H9 (cell line): ENCODE results near the gene ERCC6L2. TPM values are rescaled to one million over a fixed set of nuclear protein-coding genes. Genes with fewer than 3 reads are reported as not detected.

Experiments used
- DNase-seq: peaks from one replicate; pipeline ENCODE4 v3.0.0-alpha.2; 2017
- H2AFZ ChIP-seq: one replicate; pipeline ENCODE4 v1.6.1; 2013; ENCODE audit warnings: mild to moderate bottlenecking, low read length, control low read depth, moderate library complexity
- H2AK5ac ChIP-seq: 2 replicates; pipeline ENCODE4 v1.6.1; 2013; ENCODE audit warnings: low read length, control low read depth, mixed read lengths; ENCODE audit not compliant: insufficient read length
- H2BK120ac ChIP-seq: one replicate; pipeline ENCODE4 v1.6.1; 2013; ENCODE audit warnings: low read depth, mild to moderate bottlenecking, low read length, control low read depth, inconsistent platforms; ENCODE audit not compliant: poor library complexity, severe bottlenecking
- H2BK12ac ChIP-seq: 2 replicates; pipeline ENCODE4 v1.6.1; 2013; ENCODE audit warnings: low read length, control low read depth, mixed read lengths, low read depth; ENCODE audit not compliant: insufficient read length
- H2BK15ac ChIP-seq: 2 replicates; pipeline ENCODE4 v1.6.1; 2013; ENCODE audit warnings: low read depth, low read length, control low read depth
- H2BK20ac ChIP-seq: one replicate; pipeline ENCODE4 v1.6.1; 2013; ENCODE audit warnings: low read depth, mild to moderate bottlenecking, low read length, control low read depth, inconsistent platforms; ENCODE audit not compliant: poor library complexity, severe bottlenecking
- H2BK5ac ChIP-seq: 2 replicates; pipeline ENCODE4 v1.6.1; 2013; ENCODE audit warnings: low read length, control low read depth, mixed read lengths; ENCODE audit not compliant: insufficient read length
- H3K14ac ChIP-seq: 2 replicates; pipeline ENCODE4 v1.6.1; 2013; ENCODE audit warnings: low read length, control low read depth; ENCODE audit not compliant: insufficient read depth
- H3K18ac ChIP-seq: 2 replicates; pipeline ENCODE4 v1.6.1; 2013; ENCODE audit warnings: low read depth, mild to moderate bottlenecking, mixed read lengths, low read length, control low read depth; ENCODE audit not compliant: insufficient read length
- H3K23ac ChIP-seq: 2 replicates; pipeline ENCODE4 v1.6.1; 2013; ENCODE audit warnings: low read length, control low read depth, mixed read lengths, low read depth; ENCODE audit not compliant: insufficient read length
- H3K23me2 ChIP-seq: 2 replicates; pipeline ENCODE4 v1.6.1; 2013; ENCODE audit warnings: low read depth, mild to moderate bottlenecking, mixed read lengths, low read length, control low read depth; ENCODE audit not compliant: insufficient read length, poor library complexity, severe bottlenecking
- H3K27ac ChIP-seq: 2 replicates; pipeline ENCODE4 v1.5.1; 2013; ENCODE audit warnings: low read length, control low read depth, mixed read lengths, low read depth; ENCODE audit not compliant: insufficient read length
- H3K27me3 ChIP-seq: 2 replicates; pipeline ENCODE4 v1.6.1; 2013; ENCODE audit warnings: low read length, control low read depth, inconsistent platforms; ENCODE audit not compliant: insufficient read depth
- H3K4ac ChIP-seq: 2 replicates; pipeline ENCODE4 v1.6.1; 2013; ENCODE audit warnings: low read depth, mild to moderate bottlenecking, control low read depth, inconsistent platforms, low read length, moderate library complexity
- H3K4me1 ChIP-seq: 2 replicates; pipeline ENCODE4 v1.6.1; 2013; ENCODE audit warnings: low read length, control low read depth, inconsistent platforms; ENCODE audit not compliant: insufficient read depth
- H3K4me2 ChIP-seq: 2 replicates; pipeline ENCODE4 v1.6.1; 2013; ENCODE audit warnings: low read length, control low read depth, mixed read lengths; ENCODE audit not compliant: insufficient read length, insufficient read depth
- H3K56ac ChIP-seq: 2 replicates; pipeline ENCODE4 v1.6.1; 2013; ENCODE audit warnings: low read depth, mild to moderate bottlenecking, mixed read lengths, low read length, control low read depth; ENCODE audit not compliant: insufficient read length
- H3K79me1 ChIP-seq: 2 replicates; pipeline ENCODE4 v1.6.1; 2013; ENCODE audit warnings: low read depth, mild to moderate bottlenecking, moderate library complexity, low read length, control low read depth, inconsistent platforms; ENCODE audit not compliant: insufficient read depth, poor library complexity, severe bottlenecking
- H3K79me2 ChIP-seq: 2 replicates; pipeline ENCODE4 v1.6.1; 2013; ENCODE audit warnings: low read length, control low read depth, inconsistent platforms; ENCODE audit not compliant: insufficient read depth
- H3K9ac ChIP-seq: 2 replicates; pipeline ENCODE4 v1.6.1; 2013; ENCODE audit warnings: low read length, control low read depth, mixed read lengths; ENCODE audit not compliant: insufficient read length; ENCODE audit errors: extremely low read depth
- H3K9me3 ChIP-seq: one replicate; pipeline ENCODE4 v1.6.1; 2013; ENCODE audit warnings: low read depth, low read length, inconsistent platforms; ENCODE audit not compliant: control insufficient read depth
- H3T11ph ChIP-seq: one replicate; pipeline ENCODE4 v1.6.1; 2013; ENCODE audit warnings: mild to moderate bottlenecking, low read length, control low read depth, inconsistent platforms
- H4K20me1 ChIP-seq: one replicate; pipeline ENCODE4 v1.6.1; 2013; ENCODE audit not compliant: control insufficient read depth, insufficient read length, insufficient read depth
- H4K5ac ChIP-seq: 2 replicates; pipeline ENCODE4 v1.6.1; 2013; ENCODE audit warnings: low read depth, mild to moderate bottlenecking, mixed read lengths, low read length, control low read depth; ENCODE audit not compliant: insufficient read length
- H4K8ac ChIP-seq: replicated peaks from 2 replicates; pipeline ENCODE4 v1.6.1; 2013; ENCODE audit warnings: low read length, control low read depth, mixed read lengths, low read depth; ENCODE audit not compliant: insufficient read length
- H4K91ac ChIP-seq: 2 replicates; pipeline ENCODE4 v1.6.1; 2013; ENCODE audit warnings: low read depth, mild to moderate bottlenecking, moderate library complexity, mixed read lengths, low read length, control low read depth; ENCODE audit not compliant: insufficient read length
- H3K27ac Mint-ChIP-seq, 3 experiments: 2 replicates in 2 of 3; 3 replicates in 1 of 3; pipeline ENCODE4 v1.8.0; 2020 to 2021; ENCODE audit warnings: mixed read lengths in 3 of 3, mild to moderate bottlenecking in 1 of 3, moderate library complexity in 1 of 3
- H3K27me3 Mint-ChIP-seq: 2 replicates; pipeline ENCODE4 v1.8.0; 2021; ENCODE audit warnings: low read depth, mild to moderate bottlenecking, moderate library complexity, mixed read lengths
- H3K36me3 Mint-ChIP-seq, 3 experiments: 2 replicates in 2 of 3; 3 replicates in 1 of 3; pipeline ENCODE4 v1.8.0; 2020 to 2021; ENCODE audit warnings: low read depth in 3 of 3, mixed read lengths in 3 of 3; ENCODE audit not compliant: insufficient read depth in 1 of 3
- H3K4me1 Mint-ChIP-seq, 2 experiments: 2 replicates each; pipeline ENCODE4 v1.8.0; 2020; ENCODE audit warnings: mixed read lengths in 2 of 2
- H3K4me3 Mint-ChIP-seq, 2 experiments: 2 replicates in 1 of 2; 3 replicates in 1 of 2; pipeline ENCODE4 v1.8.0; 2020 to 2021; ENCODE audit warnings: mild to moderate bottlenecking in 2 of 2, mixed read lengths in 2 of 2, moderate library complexity in 1 of 2
- H3K9me3 Mint-ChIP-seq, 2 experiments: 2 replicates in 1 of 2; 3 replicates in 1 of 2; pipeline ENCODE4 v1.8.0; 2020; ENCODE audit warnings: mild to moderate bottlenecking in 2 of 2, mixed read lengths in 2 of 2, moderate library complexity in 1 of 2
- CTCF ChIP-seq: fragments of 200-600 bp; sonication (generic); conservative IDR thresholded peaks from 3 replicates; pipeline ENCODE4 v1.8.0; 2021; ENCODE audit warnings: antibody characterized with exemption, mild to moderate bottlenecking
- WGBS: extraction: QIAGEN DNeasy Blood & Tissue Kit; methylation state at CpG from one replicate; pipeline ENCODE4 v1.1.7; 2013; ENCODE audit warnings: missing lambda C conversion rate, low lambda C conversion rate, mixed read lengths; ENCODE audit not compliant: insufficient read length; ENCODE audit errors: extremely low coverage; 5-methylcytosine and 5-hydroxymethylcytosine counted together
- total RNA-seq: library from RNA; stranded (reverse); gene quantifications from 2 replicates; pipeline ENCODE4 v1.2.1, GENCODE V29; 2021

ERCC6L2 gene
- total RNA-seq, 1 experiment from 2014 or later = 57.7 TPM

GRCh38 chr9:95874303-95874988 is 1.0 kb upstream of the ERCC6L2 start:
- H3T11ph ChIP-seq = no peak overlapping the region
- H3K9me3 Mint-ChIP-seq = no peaks in the 10 kb centered on the region
- no peak overlapping the region for H2BK12ac ChIP-seq
- H3K9me3 ChIP-seq = no peaks in the 10 kb centered on the region
- H3K27ac ChIP-seq = no peak overlapping the region
- peaks cover 3 to 9% (median 9%) of the 10 kb centered on the region in 3 experiments; a peak in 5 of 7 replicates for H3K36me3 Mint-ChIP-seq
- no peak overlapping the region for H2BK5ac ChIP-seq
- peak overlapping the region; percentile 92 for H3K9ac ChIP-seq
- H2AFZ ChIP-seq = no peak overlapping the region
- H3K4me1 ChIP-seq = peaks cover 3% of the 10 kb centered on the region; the same call in 1 of the 2 replicates
- no peak overlapping the region for H2AK5ac ChIP-seq
- H3K27me3 Mint-ChIP-seq = no peaks in the 10 kb centered on the region
- no peaks in the 10 kb centered on the region for H4K20me1 ChIP-seq
- H3K79me2 ChIP-seq = peaks cover 5% of the 10 kb centered on the region; the same call in 1 of the 2 replicates
- no peak overlapping the region for H3K23ac ChIP-seq
- peak overlapping the region in 2 of 3 experiments; percentile 99 to 100; a peak in 5 of 7 replicates for H3K27ac Mint-ChIP-seq
- H4K8ac ChIP-seq = no peak overlapping the region
- no peak overlapping the region for H4K5ac ChIP-seq
- H4K91ac ChIP-seq = no peak overlapping the region
- H3K23me2 ChIP-seq = peaks cover 6% of the 10 kb centered on the region
- no peaks in the 10 kb centered on the region for H3K27me3 ChIP-seq
- H3K4me3 Mint-ChIP-seq = no peak overlapping the region
- no peak overlapping the region for H2BK120ac ChIP-seq
- H3K4me2 ChIP-seq = peak overlapping the region; percentile 92
- no peak overlapping the region for H2BK20ac ChIP-seq
- H3K18ac ChIP-seq = no peak overlapping the region
- H3K14ac ChIP-seq = no peak overlapping the region
- no peak overlapping the region for H3K56ac ChIP-seq
- WGBS = no CpG with 5 or more reads among the region's 10 CpGs
- no peak for DNase-seq
- peaks cover 9 to 12% of the 10 kb centered on the region in 2 experiments for H3K4me1 Mint-ChIP-seq
- no peak for TF ChIP-seq CTCF
- no peak overlapping the region for H2BK15ac ChIP-seq
- H3K4ac ChIP-seq = no peak overlapping the region
- peaks cover 6% of the 10 kb centered on the region for H3K79me1 ChIP-seq
